Activated T-cell treated with anti-CD3 and anti-CD28 coated beads for 1 hour (primary cell): Measurements from ENCODE around the gene IL10RA.
"Not testable (repeated sequence)": the region's sequence is repeated elsewhere in the genome, so short reads cannot be mapped to it uniquely, and the experiment has no call there.

Experiments
- DNase-seq: peaks from one replicate; pipeline ENCODE4 v3.0.0-alpha.2; 2020; ENCODE audit warnings: low read depth

IL10RA gene

GRCh38 chr11:118007563-118008270, 21.5 kb downstream of the IL10RA start:
- DNase-seq = not testable (repeated sequence)

GRCh38 chr11:118008271-118008911, 22.2 kb downstream of the IL10RA start:
- DNase-seq = no peak

DNA sequence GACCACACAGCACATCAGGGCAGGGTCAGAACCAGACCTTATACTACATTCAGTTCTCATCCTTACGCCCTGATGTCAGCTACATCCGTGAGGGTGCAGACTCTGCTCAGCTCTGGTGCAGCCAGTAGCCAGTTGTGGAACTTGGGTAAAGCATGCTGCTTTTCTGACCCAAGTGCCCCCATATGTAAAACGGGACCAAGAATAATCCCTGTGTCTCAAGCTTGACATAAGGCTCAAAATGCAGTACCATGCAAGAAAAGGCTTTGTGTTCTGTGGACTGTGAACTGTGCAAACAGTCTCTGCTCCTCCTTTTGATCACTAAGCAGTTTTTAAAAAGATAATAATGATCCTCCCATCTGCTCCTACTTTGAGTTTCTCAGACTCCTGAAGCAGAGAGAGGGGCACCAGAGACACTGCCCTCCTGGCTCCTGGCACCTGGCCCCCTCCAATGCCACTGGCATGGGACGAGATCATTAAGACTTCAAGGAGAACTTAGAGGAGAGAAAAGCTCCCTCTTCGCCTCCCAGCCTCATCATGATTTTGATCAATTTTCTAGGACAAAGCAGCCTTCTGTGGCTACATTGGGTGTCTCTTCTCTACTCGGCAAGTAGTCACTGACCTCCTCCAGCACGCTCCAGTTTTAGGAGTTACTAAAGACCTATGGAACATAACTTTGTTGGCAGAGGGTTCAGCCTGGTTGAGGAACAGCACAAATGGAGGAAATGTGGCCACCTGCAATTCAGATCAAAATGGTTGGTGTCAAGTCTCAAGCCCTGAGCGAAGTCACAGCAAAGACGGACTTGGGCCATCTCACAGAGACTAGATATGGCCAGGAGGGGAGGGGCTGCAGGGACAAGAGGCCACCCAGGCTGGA, 23.9 kb downstream of the IL10RA start:
- DNase-seq = no peak

GRCh38 chr11:118010738-118011461, 24.7 kb downstream of the IL10RA start:
- DNase-seq = no peak

GRCh38 chr11:118012083-118012669, 26.0 kb downstream of the IL10RA start:
- no peak for DNase-seq

DNA sequence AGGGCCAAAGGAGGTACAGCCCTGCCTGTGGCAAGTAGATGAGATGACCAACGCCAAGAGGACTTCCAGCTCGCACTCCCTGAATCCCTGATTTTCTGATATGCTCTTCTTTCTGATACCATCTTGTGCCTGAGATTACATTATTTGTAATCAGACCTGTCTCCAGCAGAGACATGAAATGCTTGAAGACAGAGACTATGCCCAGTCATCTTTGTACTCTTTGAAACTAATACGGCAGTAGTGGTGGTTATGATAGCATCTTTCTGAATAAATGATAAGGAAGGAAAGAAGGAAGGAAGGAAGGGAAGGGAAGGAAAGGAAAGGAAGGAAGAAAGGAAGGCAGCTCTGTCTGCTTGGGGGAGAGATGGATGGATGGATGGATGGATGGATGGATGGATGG, 27.8 kb downstream of the IL10RA start:
- no peak for DNase-seq

DNA sequence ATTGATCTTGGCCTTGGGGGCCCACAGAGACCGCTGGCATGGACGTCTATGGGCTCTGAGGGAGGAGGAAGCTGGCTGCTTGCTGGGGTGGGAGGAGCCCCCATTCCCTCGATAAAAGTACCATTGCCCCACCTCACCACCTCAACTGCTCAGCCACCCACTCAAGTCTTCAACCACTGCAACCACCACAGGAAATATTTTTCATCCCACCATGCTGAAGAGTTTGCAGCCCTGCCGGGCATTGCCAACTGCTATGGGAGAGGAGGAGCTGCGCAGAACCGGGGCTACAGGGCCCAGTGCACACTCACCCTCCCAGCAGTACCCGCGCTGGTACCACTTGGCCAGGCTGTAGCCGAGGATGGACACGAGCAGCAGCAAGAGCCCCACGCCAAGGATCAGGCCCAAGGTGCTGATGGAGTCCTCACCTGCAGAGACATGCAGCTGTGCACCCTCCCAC, 29.2 kb downstream of the IL10RA start:
- DNase-seq = no peak

GRCh38 chr11:118016104-118016503, 29.9 kb downstream of the IL10RA start:
- no peak for DNase-seq

GRCh38 chr11:118017111-118017510, 30.9 kb downstream of the IL10RA start:
- no peak for DNase-seq

- DNase-seq = no peak
Measured at GRCh38 chr11:118017631-118018315, 31.6 kb downstream of the IL10RA start.

DNA sequence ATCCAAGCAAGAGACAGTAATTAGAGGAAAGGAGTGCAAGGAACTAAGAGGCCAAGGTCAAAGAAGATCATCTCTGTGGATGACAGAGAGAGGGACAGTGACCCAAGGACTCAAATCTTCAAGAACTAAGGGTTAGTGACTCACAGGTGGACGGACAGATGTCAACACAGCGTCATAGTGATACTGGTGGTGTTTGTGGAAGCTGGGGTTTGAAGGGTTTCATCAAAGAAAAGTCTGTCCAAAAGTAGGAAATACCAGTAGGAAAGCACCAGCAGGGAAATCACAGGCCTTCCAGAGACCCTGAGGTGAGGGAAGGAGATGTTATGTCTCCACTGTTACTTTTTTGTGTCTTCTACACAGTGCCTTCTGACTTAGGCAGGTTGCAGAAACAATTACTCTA, 32.2 kb downstream of the IL10RA start:
- no peak for DNase-seq

GRCh38 chr11:118021146-118021545, 35.0 kb downstream of the IL10RA start:
- DNase-seq = no peak

GRCh38 chr11:118027694-118028093, 41.5 kb downstream of the IL10RA start:
- DNase-seq = no peak

- no peak for DNase-seq
Measured at GRCh38 chr11:118028626-118029025, 42.4 kb downstream of the IL10RA start.

- DNase-seq = no peak
Measured at GRCh38 chr11:118033443-118033842, 47.2 kb downstream of the IL10RA start.

DNA sequence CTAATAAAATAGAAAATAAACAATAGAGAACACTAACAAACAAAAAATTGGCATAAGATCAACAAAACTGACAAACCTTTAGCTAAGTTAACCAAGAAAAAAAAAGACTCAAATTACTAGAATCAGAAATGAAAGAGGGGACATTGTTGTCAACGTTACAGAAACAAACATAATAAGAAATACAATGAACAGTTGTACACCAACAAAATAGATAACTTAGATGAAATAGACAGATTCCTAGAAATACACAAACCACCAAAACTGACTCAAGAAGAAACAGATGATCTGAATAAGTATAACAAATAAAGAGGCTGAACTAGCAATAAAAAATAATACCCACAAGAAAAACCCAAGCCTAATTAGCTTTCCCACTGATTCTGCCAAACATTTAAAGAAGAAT, 55.9 kb downstream of the IL10RA start:
- DNase-seq = no peak

GRCh38 chr11:118042796-118043195, 56.6 kb downstream of the IL10RA start:
- DNase-seq = no peak

DNA sequence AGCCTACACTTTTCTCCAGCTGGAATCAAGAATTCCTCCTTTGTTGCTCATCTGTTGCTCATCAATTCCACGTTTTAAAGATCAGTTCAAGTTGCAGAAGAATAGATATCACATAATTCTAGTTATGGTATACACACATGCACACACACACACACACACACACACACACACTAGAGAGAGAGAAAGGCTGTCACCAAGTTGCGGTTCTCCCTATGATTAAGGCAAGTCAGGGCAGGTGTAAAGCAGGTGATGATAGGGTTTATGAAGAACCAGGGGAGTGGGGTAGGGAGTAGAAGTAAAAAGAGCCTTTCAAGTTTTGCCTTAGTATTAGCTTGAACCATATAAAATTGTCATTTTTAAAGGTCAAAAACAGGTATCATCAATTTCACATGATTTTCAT, 59.0 kb downstream of the IL10RA start:
- DNase-seq = no peak

DNA sequence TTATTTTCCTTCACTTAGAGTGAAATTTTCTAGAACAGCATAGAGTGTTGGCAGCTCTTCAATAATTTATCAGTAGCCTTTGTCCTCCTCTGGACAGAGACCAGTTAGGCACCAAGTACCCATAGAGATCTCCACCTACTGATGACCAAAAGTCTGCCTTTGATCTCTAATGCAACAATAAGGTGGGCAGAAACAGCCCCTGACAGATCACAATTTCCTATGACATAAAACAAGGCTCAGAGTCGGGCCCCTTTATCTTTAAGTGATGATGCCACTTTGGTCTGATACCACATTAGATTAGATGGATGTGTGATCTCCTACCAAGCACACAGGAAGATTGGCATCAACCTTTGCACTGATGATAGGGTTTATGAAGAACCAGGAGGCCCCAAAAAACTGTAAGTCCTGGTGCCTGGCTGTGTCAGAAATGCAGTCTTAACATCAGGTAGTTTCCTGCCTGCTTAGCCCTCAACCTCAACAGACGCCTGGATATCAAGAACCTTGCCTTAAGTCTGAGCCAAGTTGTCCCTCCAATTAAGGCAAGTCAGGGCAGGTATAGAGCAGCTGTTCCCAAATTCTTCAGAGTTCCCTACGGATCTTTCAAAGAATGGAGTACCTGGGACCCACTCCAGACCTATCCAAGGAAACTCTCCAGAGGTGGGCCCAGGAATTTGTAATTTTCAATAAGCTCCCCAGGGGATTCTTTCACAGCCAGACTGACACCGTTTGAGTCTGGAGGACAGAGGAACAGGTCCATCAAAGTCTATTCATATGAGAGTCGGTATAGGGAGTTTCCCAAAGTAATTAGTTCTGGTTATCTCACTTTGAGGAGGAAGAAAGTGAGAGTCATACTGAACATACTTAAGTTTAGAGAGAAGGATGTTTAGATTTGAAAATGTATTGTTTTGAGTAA, 60.1 kb downstream of the IL10RA start:
- no peak for DNase-seq
